UCSD-AML1 (cell line): ENCODE data around the gene SCAP.
"Not testable (repeated sequence)": the region's sequence is repeated elsewhere in the genome, so short reads cannot be mapped to it uniquely, and the experiment has no call there.

ENCODE experiments used
- DNase-seq: peaks from one replicate; lab custom pipeline; 2025; ENCODE audit not compliant: unreplicated experiment; lab: John Stamatoyannopoulos, UW

Gene SCAP

GRCh38 chr3:47481763-47482162 lies 6.0 kb upstream of the SCAP start:
- DNase-seq, result not testable (repeated sequence)

GRCh38 chr3:47480267-47480666 lies 4.5 kb upstream of the SCAP start:
- not testable (repeated sequence) for DNase-seq

GRCh38 chr3:47479826-47480160 lies 4.1 kb upstream of the SCAP start:
- no peak for DNase-seq

- no peak for DNase-seq
These were observed 2.3 kb upstream of the SCAP start for GRCh38 chr3:47478022-47478421.

GRCh38 chr3:47476644-47477199 lies 981 bp upstream of the SCAP start:
- DNase-seq, result no peak

GRCh38 chr3:47476330-47476626 lies 537 bp upstream of the SCAP start:
- no peak for DNase-seq

GRCh38 chr3:47475029-47475569 lies 642 bp downstream of the SCAP start:
- DNase-seq, result no peak

GRCh38 chr3:47473391-47473790 lies 2.4 kb downstream of the SCAP start:
- DNase-seq, result no peak

- no peak for DNase-seq
These were observed 6.1 kb downstream of the SCAP start for GRCh38 chr3:47469616-47470015.

GRCh38 chr3:47468315-47468714 lies 7.4 kb downstream of the SCAP start:
- DNase-seq, result not testable (repeated sequence)

GRCh38 chr3:47464588-47464987 lies 11.2 kb downstream of the SCAP start:
- DNase-seq, result no peak

GRCh38 chr3:47459534-47460085 lies 16.1 kb downstream of the SCAP start:
- DNase-seq, result not testable (repeated sequence)

- no peak for DNase-seq
These were observed 18.8 kb downstream of the SCAP start for GRCh38 chr3:47456984-47457383.

GRCh38 chr3:47455806-47456452 lies 19.8 kb downstream of the SCAP start:
- no peak for DNase-seq

GRCh38 chr3:47452453-47453215 lies 23.1 kb downstream of the SCAP start:
- no peak for DNase-seq

- DNase-seq, result no peak
These were observed 31.6 kb downstream of the SCAP start for GRCh38 chr3:47444103-47444502.

GRCh38 chr3:47443611-47443995 lies 32.1 kb downstream of the SCAP start:
- DNase-seq, result no peak

- DNase-seq, result no peak
These were observed 33.8 kb downstream of the SCAP start for GRCh38 chr3:47441796-47442551.

GRCh38 chr3:47440131-47440530 lies 35.6 kb downstream of the SCAP start:
- DNase-seq, result no peak

- no peak for DNase-seq
These were observed 39.6 kb downstream of the SCAP start for GRCh38 chr3:47436180-47436579.

- DNase-seq, result no peak
These were observed 40.9 kb downstream of the SCAP start for GRCh38 chr3:47434849-47435248.
